Astrocyte of the hippocampus (primary cell): Measurements from ENCODE around the gene RFTN1.

ENCODE experiments used
- DNase-seq: peaks from one replicate; pipeline ENCODE4 v3.0.0; 2011; ENCODE audit warnings: low read depth, low spot score

Gene RFTN1

GRCh38 chr3:16487511-16488175, 25.9 kb downstream of the RFTN1 start:
- no peak for DNase-seq

GRCh38 chr3:16486951-16487480, 26.5 kb downstream of the RFTN1 start:
- DNase-seq = no peak

GRCh38 chr3:16486201-16486600, 27.3 kb downstream of the RFTN1 start:
- no peak for DNase-seq

- no peak for DNase-seq
These were observed 28.0 kb downstream of the RFTN1 start for GRCh38 chr3:16485395-16485992.

- no peak for DNase-seq
These were observed 28.5 kb downstream of the RFTN1 start for GRCh38 chr3:16484984-16485383.

GRCh38 chr3:16484216-16484615, 29.3 kb downstream of the RFTN1 start:
- peak; percentile 92 for DNase-seq

GRCh38 chr3:16482770-16483531, 30.5 kb downstream of the RFTN1 start:
- DNase-seq = no peak

GRCh38 chr3:16482194-16482769, 31.2 kb downstream of the RFTN1 start:
- no peak for DNase-seq

- no peak for DNase-seq
These were observed 32.0 kb downstream of the RFTN1 start for GRCh38 chr3:16481546-16481897.

GRCh38 chr3:16480861-16481545, 32.5 kb downstream of the RFTN1 start:
- DNase-seq = peak; percentile 47

- no peak for DNase-seq
These were observed 35.0 kb downstream of the RFTN1 start for GRCh38 chr3:16478516-16478915.

- DNase-seq = peak; percentile 51
These were observed 36.0 kb downstream of the RFTN1 start for GRCh38 chr3:16477521-16477920.

- no peak for DNase-seq
These were observed 36.4 kb downstream of the RFTN1 start for GRCh38 chr3:16477056-16477455.

GRCh38 chr3:16476636-16477035, 36.9 kb downstream of the RFTN1 start:
- DNase-seq = peak; percentile 93

GRCh38 chr3:16475766-16476165, 37.7 kb downstream of the RFTN1 start:
- no peak for DNase-seq

GRCh38 chr3:16474920-16475319, 38.6 kb downstream of the RFTN1 start:
- no peak for DNase-seq

- peak; percentile 85 for DNase-seq
These were observed 39.3 kb downstream of the RFTN1 start for GRCh38 chr3:16474216-16474615.

- DNase-seq = no peak
These were observed 40.9 kb downstream of the RFTN1 start for GRCh38 chr3:16472593-16472992.

- DNase-seq = no peak
These were observed 41.6 kb downstream of the RFTN1 start for GRCh38 chr3:16471897-16472296.

GRCh38 chr3:16470590-16470989, 42.9 kb downstream of the RFTN1 start:
- no peak for DNase-seq

- DNase-seq = no peak
These were observed 45.0 kb downstream of the RFTN1 start for GRCh38 chr3:16468336-16469098.
